Keratinocyte (primary cell): Measurements from ENCODE around the gene HHIPL1. TPM values are rescaled to one million over a fixed set of nuclear protein-coding genes. Genes with fewer than 3 reads are reported as not detected.

Source experiments
- DNase-seq: peaks from one replicate; pipeline ENCODE4 v3.0.0-alpha.2; 2011; ENCODE audit warnings: low read depth, missing footprints, low spot score
- FAIRE-seq: peaks from 2 replicates; lab custom pipeline; 2011; peaks lifted over from hg19 to GRCh38; lab: Jason Lieb, UNC
- H2AFZ ChIP-seq: 2 replicates; pipeline ENCODE4 v1.6.0; 2012; ENCODE audit warnings: low read length, control low read depth, inconsistent platforms; ENCODE audit not compliant: control insufficient read depth
- H3K27ac ChIP-seq: 2 replicates; pipeline ENCODE4 v1.5.1; 2011; ENCODE audit warnings: low read length; ENCODE audit not compliant: control insufficient read depth, insufficient read depth
- H3K27me3 ChIP-seq: 3 replicates; pipeline ENCODE4 v1.6.0; 2011; ENCODE audit warnings: low read length; ENCODE audit not compliant: control insufficient read depth, insufficient read depth; ENCODE audit errors: extremely low read depth
- H3K36me3 ChIP-seq, 2 experiments: 2 replicates in 1 of 2; 3 replicates in 1 of 2; pipeline ENCODE4 v1.5.1; 2011; ENCODE audit warnings: low read length in 2 of 2, mild to moderate bottlenecking in 1 of 2; ENCODE audit not compliant: control insufficient read depth in 2 of 2, insufficient read depth in 2 of 2; ENCODE audit errors: extremely low read depth in 1 of 2
- H3K4me1 ChIP-seq: 3 replicates; pipeline ENCODE4 v1.5.1; 2011; ENCODE audit warnings: low read length; ENCODE audit not compliant: control insufficient read depth, insufficient read depth; ENCODE audit errors: extremely low read depth
- H3K4me2 ChIP-seq: 3 replicates; pipeline ENCODE4 v1.6.0; 2011; ENCODE audit warnings: low read depth, low read length; ENCODE audit not compliant: control insufficient read depth, insufficient read depth; ENCODE audit errors: extremely low read depth
- H3K4me3 ChIP-seq, 3 experiments: fragments of 200-600 bp in 1 of 3; sonication (generic) in 1 of 3; 2 replicates in 2 of 3; 3 replicates in 1 of 3; pipeline ENCODE4 v1.5.1; 2011 to 2016; ENCODE audit warnings: low read length in 3 of 3, mild to moderate bottlenecking in 3 of 3, control low read depth in 2 of 3, inconsistent platforms in 1 of 3, low read depth in 1 of 3, mixed read lengths in 1 of 3, mixed run types in 1 of 3, moderate library complexity in 1 of 3; ENCODE audit not compliant: control insufficient read depth in 2 of 3, insufficient read depth in 2 of 3; ENCODE audit errors: extremely low read depth in 1 of 3
- H3K79me2 ChIP-seq: 2 replicates; pipeline ENCODE4 v1.6.0; 2012; ENCODE audit warnings: low read length; ENCODE audit not compliant: control insufficient read depth, insufficient read depth
- H3K9ac ChIP-seq: 3 replicates; pipeline ENCODE4 v1.6.0; 2011; ENCODE audit warnings: low read length; ENCODE audit not compliant: control insufficient read depth, insufficient read depth; ENCODE audit errors: extremely low read depth
- H3K9me1 ChIP-seq: 3 replicates; pipeline ENCODE4 v1.6.0; 2011; ENCODE audit warnings: low read length; ENCODE audit not compliant: control insufficient read depth, insufficient read depth; ENCODE audit errors: extremely low read depth
- H3K9me3 ChIP-seq: 2 replicates; pipeline ENCODE4 v1.5.1; 2012; ENCODE audit warnings: low read depth, low read length; ENCODE audit not compliant: control insufficient read depth
- H4K20me1 ChIP-seq: 3 replicates; pipeline ENCODE4 v1.6.0; 2011; ENCODE audit warnings: low read length; ENCODE audit not compliant: control insufficient read depth, insufficient read depth; ENCODE audit errors: extremely low read depth
- CTCF ChIP-seq, 3 experiments: IDR thresholded peaks in 1 of 3; conservative IDR thresholded peaks in 1 of 3; optimal IDR thresholded peaks in 1 of 3; 2 replicates in 2 of 3; 3 replicates in 1 of 3; pipeline versions ENCODE3 to v1.5.1; 2011; ENCODE audit warnings: low read length in 3 of 3, mild to moderate bottlenecking in 3 of 3, moderate library complexity in 2 of 3, control low read depth in 1 of 3, inconsistent platforms in 1 of 3; ENCODE audit not compliant: insufficient read depth in 2 of 3; ENCODE audit errors: extremely low read depth in 1 of 3
- EZH2 ChIP-seq: IDR thresholded peaks from one replicate; pipeline ENCODE4 v1.6.1; 2012; ENCODE audit warnings: inconsistent platforms, mild to moderate bottlenecking, low read length, moderate library complexity
- dilution Hi-C: fragments of 300-500 bp; cut with MboI; formaldehyde crosslinking; loops from one replicate; pipeline ENCODE4 v1.7.0; 2020; ENCODE audit warnings: low sequenced_read_pairs; ENCODE audit not compliant: extremely low pct_ligation_motif_present
- polyA plus RNA-seq, 5 experiments: library from polyadenylated mRNA; depleted of rRNA in 3 of 5; stranded (reverse) in 3 of 5; stranded (forward) in 1 of 5; unstranded in 1 of 5; fragments of >200 nt; gene quantifications; 1 replicate in 1 of 5; 2 replicates in 3 of 5; 3 replicates in 1 of 5; pipeline versions ENCODE4 v1.2.1 to v1.2.3, GENCODE V29; 2011 to 2012; ENCODE audit warnings: missing spikeins in 2 of 5, low read depth in 1 of 5, low replicate concordance in 1 of 5

Gene HHIPL1
- polyA plus RNA-seq, 1 donor (not counting 4 experiments of a cell fraction or from before 2014, with no cell fraction given) = 0.08 TPM

GRCh38 chr14:99676657-99677056, 31.7 kb downstream of the HHIPL1 start:
- Histone ChIP-seq H3K9ac (no peak overlapping the region), H3K27ac (no peak overlapping the region), H2AFZ (no peak overlapping the region), H3K4me3 (no peak overlapping the region), H3K79me2 (no peaks in the 10 kb centered on the region), H3K27me3 (peaks cover 34% of the 10 kb centered on the region), H3K4me1 (no peaks in the 10 kb centered on the region), H3K36me3 (no peaks in the 10 kb centered on the region), H3K4me2 (no peak overlapping the region), H3K9me1 (no peaks in the 10 kb centered on the region), H4K20me1 (no peaks in the 10 kb centered on the region), H3K9me3 (peaks cover 9% of the 10 kb centered on the region)
- TF ChIP-seq EZH2 = no peak
- dilution Hi-C loops = no loop called here
- DNase-seq (no peak), FAIRE-seq (no peak)

DNA sequence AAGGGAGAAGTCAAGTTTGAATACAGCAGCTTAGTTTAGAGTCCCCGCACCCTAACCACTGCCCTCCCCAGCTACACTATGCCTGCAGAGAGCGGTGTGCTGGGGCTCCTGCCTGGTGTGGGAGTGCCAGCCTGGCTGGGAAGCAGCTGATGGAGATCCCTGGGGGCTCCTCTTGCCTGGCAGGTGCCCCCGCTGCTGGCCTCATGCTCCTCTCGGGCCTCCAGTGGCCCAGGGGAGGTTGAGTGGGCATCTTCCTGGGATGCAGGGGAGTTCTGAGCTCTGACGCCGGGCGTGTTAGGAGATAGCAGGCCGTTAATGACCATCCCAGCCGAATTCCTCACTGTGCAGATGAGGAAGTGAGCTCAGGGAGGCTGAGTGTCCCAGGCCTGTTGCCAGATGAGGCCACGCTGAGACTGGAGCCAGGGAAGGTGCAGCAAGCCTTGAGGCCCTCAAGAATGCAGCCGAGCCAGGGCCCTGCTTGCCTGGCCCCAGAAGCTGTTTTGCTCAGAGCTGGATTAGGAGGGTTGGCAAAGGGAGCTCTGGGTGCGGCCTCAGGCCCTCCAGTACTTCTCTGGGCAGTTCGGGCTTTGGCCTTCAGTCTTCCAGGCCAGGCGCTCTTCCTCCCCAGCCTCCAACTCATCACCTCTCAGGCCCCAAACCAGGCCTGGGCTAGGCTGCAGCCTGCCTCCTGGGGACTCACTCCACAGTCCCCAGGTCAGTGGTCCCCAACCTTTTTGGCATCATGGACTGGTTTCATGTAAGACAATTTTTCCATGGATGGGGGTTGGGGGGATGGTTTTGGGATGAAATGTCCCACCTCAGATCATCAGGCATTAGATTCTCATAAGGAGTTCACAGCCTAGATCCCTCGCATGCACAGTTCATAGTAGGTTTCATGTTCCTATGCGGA, 32.6 kb downstream of the HHIPL1 start:
- no peak overlapping the region for H3K4me2 ChIP-seq

More for the DNA sequence above, 32.6 kb downstream of the HHIPL1 start:
- Histone ChIP-seq H4K20me1 (no peaks in the 10 kb centered on the region), H3K9me3 (peaks cover 9% of the 10 kb centered on the region), H3K27ac (no peak overlapping the region), H3K4me1 (no peaks in the 10 kb centered on the region), H3K36me3 (no peaks in the 10 kb centered on the region), H3K27me3 (peaks cover 31% of the 10 kb centered on the region), H2AFZ (no peak overlapping the region), H3K4me3 (no peak overlapping the region), H3K79me2 (no peaks in the 10 kb centered on the region), H3K9me1 (no peaks in the 10 kb centered on the region), H3K9ac (no peak overlapping the region)
- DNase-seq = no peak
- FAIRE-seq = no peak
- TF ChIP-seq CTCF (optimal IDR thresholded peaks at IDR 0.05 in 1 of 3, IDR thresholded peaks at IDR 0.05 in 1 of 3, conservative IDR thresholded peaks at IDR 0.05 in 1 of 3; ENCODE audit: extremely low read depth in 1 of 3, insufficient read depth in 2 of 3, low read length in 3 of 3) (no peak), EZH2 (no peak)
- dilution Hi-C loops = no loop called here
